Activated CD8-positive, alpha-beta memory T cell treated with anti-CD3 and anti-CD28 coated beads, Interleukin-2, amount 50 U/mL, for 24 hours (primary cell): ENCODE measurements around the gene DHX38.
A peak's percentile ranks its signal among the peaks of the same experiment; 100 is the strongest.
"Not testable (repeated sequence)": the region's sequence is repeated elsewhere in the genome, so short reads cannot be mapped to it uniquely, and the experiment has no call there.

Experiments used
- DNase-seq: peaks from one replicate; pipeline ENCODE4 v3.0.0-alpha.2; 2020; ENCODE audit errors: extremely low read depth

The DHX38 gene

GRCh38 chr16:72093448-72094265 is at the start of gene DHX38, which contains the start of gene TXNL4B:
DHX38 (plus strand) TSS chr16:72093847; CDS start chr16:72096158, 2,311 bp downstream.
TXNL4B (minus strand) TSS chr16:72093620; CDS start chr16:72090749, 2,871 bp downstream.
- peak; percentile 86 for DNase-seq

- DNase-seq: no peak
Measured at GRCh38 chr16:72044296-72044695, 49.4 kb upstream of the DHX38 start.

GRCh38 chr16:72044825-72045359 is 48.8 kb upstream of the DHX38 start:
- no peak for DNase-seq

GRCh38 chr16:72049110-72049509 is 44.5 kb upstream of the DHX38 start:
- no peak for DNase-seq

- no peak for DNase-seq
Measured at GRCh38 chr16:72050769-72051464, 42.7 kb upstream of the DHX38 start.

GRCh38 chr16:72051818-72052217 is 41.8 kb upstream of the DHX38 start:
- no peak for DNase-seq

- not testable (repeated sequence) for DNase-seq
Measured at GRCh38 chr16:72054254-72054847, 39.3 kb upstream of the DHX38 start, which contains the start of gene HP. HP (plus strand) TSS chr16:72054505; CDS start chr16:72054653, 148 bp downstream.

- no peak for DNase-seq
Measured at GRCh38 chr16:72055911-72056310, 37.7 kb upstream of the DHX38 start.

- DNase-seq: not testable (repeated sequence)
Measured at GRCh38 chr16:72057313-72057712, 36.3 kb upstream of the DHX38 start.

GRCh38 chr16:72059060-72059459 is 34.6 kb upstream of the DHX38 start:
- DNase-seq: not testable (repeated sequence)

- DNase-seq: no peak
Measured at GRCh38 chr16:72060405-72060804, 33.2 kb upstream of the DHX38 start.

GRCh38 chr16:72061564-72061963 is 32.1 kb upstream of the DHX38 start:
- DNase-seq: no peak

- DNase-seq: no peak
Measured at GRCh38 chr16:72064361-72064894, 29.2 kb upstream of the DHX38 start.

- no peak for DNase-seq
Measured at GRCh38 chr16:72066747-72067146, 26.9 kb upstream of the DHX38 start.

GRCh38 chr16:72068930-72069329 is 24.7 kb upstream of the DHX38 start:
- no peak for DNase-seq

- no peak for DNase-seq
Measured at GRCh38 chr16:72072514-72073342, 20.9 kb upstream of the DHX38 start.

GRCh38 chr16:72073560-72074230 is 20.0 kb upstream of the DHX38 start:
- no peak for DNase-seq

GRCh38 chr16:72075067-72075466 is 18.6 kb upstream of the DHX38 start:
- DNase-seq: not testable (repeated sequence)

- DNase-seq: not testable (repeated sequence)
Measured at GRCh38 chr16:72076991-72077706, 16.5 kb upstream of the DHX38 start.
